ENCODE measurements around the gene FAM81A. TPM values are rescaled to one million over a fixed set of nuclear protein-coding genes. Genes with fewer than 3 reads are reported as not detected.

The FAM81A gene
- total RNA-seq, result 0.92 to 1.0 TPM (median 0.97 TPM) in 3 replicates

DNA sequence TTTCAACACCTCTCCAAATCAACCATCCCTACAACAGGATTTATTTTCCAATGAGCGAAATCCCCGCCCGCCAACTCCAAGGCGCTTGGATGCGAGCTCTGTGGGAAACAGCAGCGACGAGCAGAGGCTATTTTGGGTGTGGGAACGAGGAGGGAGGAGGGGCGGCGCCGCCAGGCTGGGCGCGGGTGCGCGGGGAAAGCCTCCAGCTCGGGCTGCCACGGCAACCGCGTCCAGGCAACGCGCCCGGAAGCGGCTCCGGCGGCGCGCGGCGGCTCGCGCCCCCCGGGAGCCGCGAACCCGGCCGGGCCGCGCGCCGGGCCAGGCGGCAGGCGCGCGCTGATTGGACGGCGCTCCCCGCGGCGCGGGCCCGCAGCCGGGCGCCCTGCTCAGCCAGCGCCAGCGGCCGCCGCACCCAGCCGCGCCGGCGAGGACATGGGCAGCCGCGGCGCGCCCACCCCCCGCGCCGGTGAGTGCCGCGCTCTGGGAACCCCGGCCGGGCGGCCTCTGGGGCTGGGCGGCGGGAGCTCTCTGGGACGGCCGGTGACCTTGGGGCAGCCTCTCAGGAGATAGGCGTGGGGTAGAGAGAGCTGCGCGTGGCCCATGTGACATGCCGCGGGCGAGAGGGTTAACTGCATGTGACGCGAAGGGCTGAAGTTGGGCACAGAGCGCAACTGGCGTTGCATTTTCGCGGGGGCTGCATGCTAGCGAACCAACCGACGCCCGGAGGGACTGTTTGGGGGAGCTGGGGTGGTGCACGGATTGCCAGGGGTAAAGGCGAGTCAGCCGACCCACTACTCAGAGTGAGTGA, at the start of gene FAM81A:
FAM81A (plus strand) TSS at position 370 of the 808 bp plus-strand sequence. CDS start 20,441 bp downstream, outside the sequence.
- peak within 1 kb of the TSS; percentile 74 for H3K4me3 Mint-ChIP-seq
- H3K9me3 Mint-ChIP-seq, result no peaks in the 10 kb centered on the region

DNA sequence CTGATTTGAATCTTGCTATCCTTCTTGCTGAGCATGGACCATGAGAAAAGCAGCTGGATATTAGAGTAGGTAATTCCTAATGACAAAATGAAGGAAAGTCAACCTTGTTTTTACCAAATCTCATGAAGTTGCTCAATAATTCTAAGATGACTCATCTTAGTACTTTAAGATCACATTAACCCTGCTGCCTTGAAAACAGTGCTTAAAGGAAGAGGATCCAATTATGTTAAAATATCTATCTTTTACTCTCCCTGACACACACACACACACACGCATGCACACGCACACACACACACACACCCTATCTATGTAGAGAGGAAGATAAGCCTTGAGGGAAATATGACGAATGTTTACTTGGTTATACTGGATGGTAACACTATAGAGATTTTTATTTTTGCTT, 49.3 kb upstream of the FAM81A start:
- TF ChIP-seq, protein P1, sequence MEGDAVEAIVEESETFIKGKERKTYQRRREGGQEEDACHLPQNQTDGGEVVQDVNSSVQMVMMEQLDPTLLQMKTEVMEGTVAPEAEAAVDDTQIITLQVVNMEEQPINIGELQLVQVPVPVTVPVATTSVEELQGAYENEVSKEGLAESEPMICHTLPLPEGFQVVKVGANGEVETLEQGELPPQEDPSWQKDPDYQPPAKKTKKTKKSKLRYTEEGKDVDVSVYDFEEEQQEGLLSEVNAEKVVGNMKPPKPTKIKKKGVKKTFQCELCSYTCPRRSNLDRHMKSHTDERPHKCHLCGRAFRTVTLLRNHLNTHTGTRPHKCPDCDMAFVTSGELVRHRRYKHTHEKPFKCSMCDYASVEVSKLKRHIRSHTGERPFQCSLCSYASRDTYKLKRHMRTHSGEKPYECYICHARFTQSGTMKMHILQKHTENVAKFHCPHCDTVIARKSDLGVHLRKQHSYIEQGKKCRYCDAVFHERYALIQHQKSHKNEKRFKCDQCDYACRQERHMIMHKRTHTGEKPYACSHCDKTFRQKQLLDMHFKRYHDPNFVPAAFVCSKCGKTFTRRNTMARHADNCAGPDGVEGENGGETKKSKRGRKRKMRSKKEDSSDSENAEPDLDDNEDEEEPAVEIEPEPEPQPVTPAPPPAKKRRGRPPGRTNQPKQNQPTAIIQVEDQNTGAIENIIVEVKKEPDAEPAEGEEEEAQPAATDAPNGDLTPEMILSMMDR (IDR thresholded peaks at IDR 0.05; ENCODE audit: unreplicated experiment), result no peak
- no peak for DNase-seq (ENCODE audit: low spot score in 2 of 2, unreplicated experiment in 2 of 2)
- no peaks in the 10 kb centered on the region for H3K4me1 Mint-ChIP-seq
- no peaks in the 10 kb centered on the region for H3K9me3 Mint-ChIP-seq
- no peak overlapping the region for H3K4me3 Mint-ChIP-seq
- H3K27me3 Mint-ChIP-seq (ENCODE audit: low read depth), result no peaks in the 10 kb centered on the region
- peaks cover 3% of the 10 kb centered on the region for H3K36me3 Mint-ChIP-seq
- H3K27ac Mint-ChIP-seq, result no peak overlapping the region

More for the DNA sequence above, at the start of gene FAM81A:
- no peaks in the 10 kb centered on the region for H3K36me3 Mint-ChIP-seq
- H3K27me3 Mint-ChIP-seq (ENCODE audit: low read depth), result peaks cover 90% of the 10 kb centered on the region
- H3K4me1 Mint-ChIP-seq, result peaks cover 14% of the 10 kb centered on the region
- DNase-seq (ENCODE audit: low spot score in 2 of 2, unreplicated experiment in 2 of 2), result peak; percentile 59 to 79
- peak within 1 kb of the TSS; percentile 35 for H3K27ac Mint-ChIP-seq
- TF ChIP-seq, protein P1 (IDR thresholded peaks at IDR 0.05; ENCODE audit: unreplicated experiment), result no peak

DNA sequence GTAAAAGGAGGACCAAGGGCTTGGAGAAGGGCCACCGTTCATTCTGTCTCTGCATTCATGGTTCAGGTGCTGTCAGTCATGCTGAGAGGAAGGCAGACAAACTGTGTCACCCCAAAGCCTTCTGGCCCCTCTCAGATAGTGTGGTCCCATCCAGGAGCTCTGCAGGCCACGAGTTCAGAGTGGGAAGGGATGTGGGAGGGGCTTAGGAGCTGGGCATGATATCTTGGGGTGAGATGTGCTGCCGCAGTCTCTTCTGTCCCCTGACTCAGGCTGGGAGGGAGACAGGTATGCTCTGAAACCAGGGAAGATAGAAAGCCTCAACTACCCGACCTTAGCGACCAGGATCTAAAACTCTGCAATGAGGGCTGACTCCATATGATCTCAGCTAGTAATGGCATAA, 45.7 kb upstream of the FAM81A start:
- H3K36me3 Mint-ChIP-seq, result no peaks in the 10 kb centered on the region
- TF ChIP-seq, protein P1 (IDR thresholded peaks at IDR 0.05; ENCODE audit: unreplicated experiment), result no peak
- peaks cover 11% of the 10 kb centered on the region for H3K27me3 Mint-ChIP-seq (ENCODE audit: low read depth)
- no peak overlapping the region for H3K4me3 Mint-ChIP-seq
- no peak for DNase-seq (ENCODE audit: low spot score in 2 of 2, unreplicated experiment in 2 of 2)
- no peak overlapping the region for H3K27ac Mint-ChIP-seq
- no peaks in the 10 kb centered on the region for H3K4me1 Mint-ChIP-seq
- no peaks in the 10 kb centered on the region for H3K9me3 Mint-ChIP-seq

DNA sequence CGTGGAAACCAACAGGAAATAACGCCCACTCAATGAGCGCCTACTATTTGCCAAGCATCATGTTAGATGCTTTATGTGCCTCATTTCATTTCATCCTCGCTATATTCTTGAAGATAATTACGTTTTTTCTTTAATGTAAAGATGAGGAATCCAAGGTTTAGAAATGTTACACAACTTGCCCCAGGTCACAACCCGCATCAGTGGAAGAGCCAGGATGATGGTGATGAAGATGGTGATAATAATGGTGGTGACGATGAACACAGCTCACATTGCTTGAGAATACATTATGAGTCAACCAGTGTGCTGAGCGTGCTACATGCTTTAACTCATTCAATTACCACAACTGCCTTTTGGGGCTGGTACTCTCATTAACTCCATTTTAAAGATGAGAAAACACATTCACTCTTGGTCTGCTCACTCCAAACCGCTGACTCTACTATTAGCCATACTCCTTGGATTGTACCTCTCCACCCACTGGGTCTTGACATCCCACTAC, 43.8 kb upstream of the FAM81A start:
- peaks cover 13% of the 10 kb centered on the region for H3K27me3 Mint-ChIP-seq (ENCODE audit: low read depth)
- no peaks in the 10 kb centered on the region for H3K36me3 Mint-ChIP-seq
- H3K4me3 Mint-ChIP-seq, result no peak overlapping the region

DNA sequence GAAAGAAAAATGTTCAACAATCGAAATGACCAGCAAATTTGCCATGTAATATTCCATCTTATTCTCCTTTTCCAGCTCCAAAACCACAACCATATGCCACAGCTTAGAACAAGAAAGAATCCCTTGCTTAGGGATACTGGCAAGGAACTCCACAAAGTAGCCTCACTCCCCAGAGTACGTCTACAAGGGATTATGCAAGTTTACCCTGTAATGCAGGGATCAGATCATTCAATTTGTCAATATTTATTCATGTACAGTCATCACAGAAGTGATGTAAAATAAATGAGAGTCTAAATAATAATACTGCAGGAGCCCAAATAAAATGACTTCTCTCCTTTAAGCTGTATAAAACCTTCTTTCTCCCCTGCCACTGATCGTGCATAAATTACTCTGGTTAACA, 41.8 kb upstream of the FAM81A start:
- Mint-ChIP-seq H3K4me1 (peaks cover 11% of the 10 kb centered on the region), H3K9me3 (no peaks in the 10 kb centered on the region), H3K27ac (no peak overlapping the region)

More for the DNA sequence above, 43.8 kb upstream of the FAM81A start:
- TF ChIP-seq, protein P1 (IDR thresholded peaks at IDR 0.05; ENCODE audit: unreplicated experiment), result no peak
- H3K9me3 Mint-ChIP-seq, result no peaks in the 10 kb centered on the region
- no peaks in the 10 kb centered on the region for H3K4me1 Mint-ChIP-seq
- H3K27ac Mint-ChIP-seq, result no peak overlapping the region
- DNase-seq (ENCODE audit: low spot score in 2 of 2, unreplicated experiment in 2 of 2), result no peak

More for the DNA sequence above, 41.8 kb upstream of the FAM81A start:
- peaks cover 13% of the 10 kb centered on the region for H3K27me3 Mint-ChIP-seq (ENCODE audit: low read depth)
- H3K4me3 Mint-ChIP-seq, result no peak overlapping the region
- DNase-seq (ENCODE audit: low spot score in 2 of 2, unreplicated experiment in 2 of 2), result no peak
- TF ChIP-seq, protein P1 (IDR thresholded peaks at IDR 0.05; ENCODE audit: unreplicated experiment), result no peak
- no peaks in the 10 kb centered on the region for H3K36me3 Mint-ChIP-seq
